Measurements from ENCODE around the gene MYOT.

The MYOT gene

GRCh38 chr5:137902408-137903133 lies 34.9 kb downstream of the MYOT start:
- no peak for DNase-seq

GRCh38 chr5:137914758-137915157 lies 47.1 kb downstream of the MYOT start:
- DNase-seq, result no peak

- no peak for DNase-seq
These were observed 49.3 kb downstream of the MYOT start for GRCh38 chr5:137916923-137917322.

GRCh38 chr5:137921931-137922330 lies 54.3 kb downstream of the MYOT start:
- DNase-seq, result no peak

GRCh38 chr5:137923856-137924255 lies 56.2 kb downstream of the MYOT start:
- no peak for DNase-seq

- DNase-seq, result no peak
These were observed 65.1 kb downstream of the MYOT start for GRCh38 chr5:137932800-137933199.

GRCh38 chr5:137933491-137933911 lies 65.8 kb downstream of the MYOT start:
- no peak for DNase-seq

GRCh38 chr5:137935190-137935589 lies 67.5 kb downstream of the MYOT start:
- no peak for DNase-seq

GRCh38 chr5:137935694-137936093 lies 68.0 kb downstream of the MYOT start:
- no peak for DNase-seq

Data from inflammatory macrophage treated with lipopolysaccharide for 1 hour (primary cell).